GM21360 (cell line): ENCODE measurements around the gene TTC33.

Experiments
- ATAC-seq: cut with Tn5 transposase; IDR thresholded peaks from one replicate; pipeline ENCODE4 v1.9.1; 2021; ENCODE audit warnings: mild to moderate bottlenecking, moderate library complexity; ENCODE audit not compliant: unreplicated experiment

The TTC33 gene

DNA sequence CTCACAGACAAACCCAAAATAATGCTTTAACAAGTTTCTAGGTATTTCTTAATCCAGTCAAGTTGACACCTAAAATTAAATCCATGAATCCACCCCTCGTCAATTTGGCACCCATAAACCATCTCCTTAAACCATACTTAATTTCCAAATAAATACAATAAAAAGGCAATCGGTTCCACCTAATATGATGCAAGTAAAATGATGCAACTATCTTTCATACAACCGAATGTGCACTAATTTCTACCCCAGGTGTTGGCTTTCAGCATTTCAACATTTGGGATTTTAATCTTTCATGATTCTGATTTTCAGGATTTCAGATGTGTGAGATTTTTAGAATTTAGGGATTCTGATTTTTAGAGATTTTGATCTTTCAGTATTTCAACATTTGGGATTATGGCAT is 25.1 kb upstream of the TTC33 start:
- ATAC-seq: no peak

DNA sequence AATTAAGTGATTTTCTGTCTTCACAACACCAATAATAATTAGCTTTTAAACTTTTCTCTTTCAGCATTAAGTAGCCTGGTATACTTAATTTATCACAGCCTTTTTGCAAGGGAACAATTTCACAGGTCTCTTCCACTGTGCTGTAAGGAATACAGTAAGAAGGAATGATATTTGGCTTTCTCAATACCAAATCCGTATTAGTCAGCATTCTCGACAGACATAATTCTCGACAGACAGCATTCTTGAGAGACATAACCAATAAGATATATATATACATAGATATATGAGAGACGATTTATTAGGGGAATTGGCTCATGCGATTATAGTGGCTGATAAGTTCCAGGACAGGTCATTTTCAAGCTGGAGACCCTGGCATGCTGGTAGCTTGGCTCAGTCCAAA is 24.4 kb upstream of the TTC33 start:
- ATAC-seq: no peak

DNA sequence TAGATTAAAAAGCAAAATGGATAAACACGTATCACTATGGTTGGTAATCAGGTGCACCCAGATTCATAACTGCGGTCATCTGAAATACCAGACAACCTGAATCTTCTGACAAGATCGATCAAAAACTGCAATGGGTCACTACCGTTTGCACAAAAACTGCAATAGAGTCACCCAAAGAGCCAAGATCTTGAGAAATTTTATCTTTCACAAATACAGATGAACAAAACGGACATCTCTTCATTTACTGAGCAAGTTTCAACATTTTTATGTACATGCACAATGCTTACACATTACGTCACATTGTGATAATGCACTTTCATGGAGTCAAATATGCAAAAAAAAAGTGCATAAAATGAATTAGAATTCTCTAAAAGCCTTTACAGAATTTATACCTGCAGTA is 23.8 kb upstream of the TTC33 start:
- ATAC-seq: no peak

DNA sequence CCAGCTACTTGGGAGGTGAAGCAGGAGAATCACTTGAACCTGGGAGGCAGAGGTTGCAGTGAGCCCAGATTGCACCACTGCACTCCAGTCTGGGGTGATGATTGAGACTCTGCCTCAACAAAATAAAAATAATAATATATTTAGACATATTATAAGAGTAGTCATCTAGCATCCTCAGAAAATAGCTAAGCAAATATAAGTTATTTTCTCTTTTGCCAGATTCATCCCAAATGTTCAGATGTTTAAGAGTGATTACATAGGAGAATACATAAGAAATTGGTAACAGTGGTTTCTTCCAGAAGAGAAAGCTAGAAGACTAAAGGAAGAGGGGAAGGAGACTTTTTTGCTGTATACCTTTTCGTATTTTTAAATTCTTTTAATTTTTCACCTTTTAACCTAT is 22.4 kb upstream of the TTC33 start:
- ATAC-seq: no peak

DNA sequence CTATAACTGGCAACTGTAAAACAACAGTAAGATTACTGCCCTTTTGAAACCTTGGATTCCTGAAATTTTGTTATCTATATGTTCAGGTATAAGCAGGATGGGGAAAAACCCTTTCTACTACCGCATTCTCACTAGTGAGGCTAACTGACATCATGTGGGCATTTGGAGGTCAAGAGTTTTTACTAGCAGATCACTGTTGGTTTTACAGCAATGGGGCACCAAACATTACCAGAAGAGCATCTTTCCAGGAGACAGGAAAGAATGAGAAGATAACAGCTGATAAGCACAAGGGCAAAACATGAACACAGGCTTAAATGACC is 20.9 kb upstream of the TTC33 start:
- ATAC-seq: no peak

DNA sequence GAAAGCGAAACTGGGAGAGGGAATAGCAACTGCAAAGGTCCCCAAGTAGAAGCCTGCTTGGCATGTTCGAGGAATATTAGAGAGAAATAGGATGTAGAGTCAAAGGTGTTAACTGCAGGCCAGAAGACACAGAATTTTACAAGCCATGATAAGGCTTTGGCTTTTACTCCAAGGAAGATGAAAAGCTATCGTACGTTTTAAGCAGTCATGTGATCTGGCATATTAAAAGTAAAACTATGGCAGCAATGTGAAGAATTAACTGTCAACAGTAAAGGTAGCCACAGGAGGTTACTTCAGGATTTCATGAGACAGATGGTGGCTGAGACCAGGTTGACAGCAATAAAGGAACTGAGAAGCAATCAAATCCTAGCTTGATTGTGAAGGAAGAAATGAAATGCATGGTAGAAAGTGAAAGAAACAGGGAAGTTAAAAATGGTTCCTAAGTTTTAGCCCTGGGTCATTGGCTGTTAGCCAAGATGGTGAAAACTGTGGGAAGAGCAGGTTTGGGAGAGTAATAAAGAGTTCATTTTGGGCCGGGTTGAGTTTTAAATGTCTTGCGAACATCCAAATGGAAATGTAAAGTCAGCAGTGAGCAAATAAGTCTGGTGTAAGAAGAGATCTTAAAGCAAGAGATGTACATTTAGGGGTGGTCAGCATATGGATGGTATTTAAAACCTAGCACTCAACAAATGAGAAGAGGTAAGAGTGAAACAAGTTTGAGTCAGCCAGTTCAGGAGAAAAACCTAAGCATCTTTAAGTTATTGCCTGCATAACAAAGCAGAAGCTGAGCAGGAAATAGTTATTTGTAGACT is 20.3 kb upstream of the TTC33 start:
- no peak for ATAC-seq

DNA sequence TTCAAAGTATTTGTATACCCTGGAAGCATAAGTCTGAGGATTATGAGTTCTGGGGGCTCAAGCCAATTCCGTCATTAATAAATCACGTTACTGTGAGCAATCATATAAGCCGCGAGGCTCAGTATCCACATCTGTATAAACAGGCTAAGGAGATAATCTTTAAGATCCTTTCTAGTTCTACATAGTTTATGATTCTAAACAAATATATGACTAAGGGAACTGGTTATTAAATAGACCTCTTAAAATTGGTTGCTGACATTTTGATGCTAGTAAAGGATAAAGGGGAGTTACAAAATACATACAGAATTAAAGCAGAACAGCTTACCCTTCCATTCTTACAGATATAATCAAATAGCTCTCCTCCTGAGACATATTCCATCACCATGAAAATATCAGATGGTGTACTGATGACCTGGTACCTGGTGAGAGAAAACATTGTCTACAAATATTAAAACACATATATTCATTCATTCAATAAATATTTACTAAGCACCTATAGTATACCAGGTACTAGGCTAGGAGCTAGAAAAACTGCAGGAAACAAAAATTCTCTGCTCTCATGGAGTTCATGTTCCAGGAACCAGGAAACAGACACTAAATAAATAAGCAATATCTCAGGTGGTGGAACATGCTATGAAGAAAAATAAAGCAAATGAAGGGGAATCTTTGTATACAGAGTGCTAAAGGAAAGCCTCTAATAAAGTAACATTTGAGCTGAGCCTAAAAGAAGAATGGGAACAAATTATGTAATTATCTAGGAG is 19.5 kb upstream of the TTC33 start:
- no peak for ATAC-seq

DNA sequence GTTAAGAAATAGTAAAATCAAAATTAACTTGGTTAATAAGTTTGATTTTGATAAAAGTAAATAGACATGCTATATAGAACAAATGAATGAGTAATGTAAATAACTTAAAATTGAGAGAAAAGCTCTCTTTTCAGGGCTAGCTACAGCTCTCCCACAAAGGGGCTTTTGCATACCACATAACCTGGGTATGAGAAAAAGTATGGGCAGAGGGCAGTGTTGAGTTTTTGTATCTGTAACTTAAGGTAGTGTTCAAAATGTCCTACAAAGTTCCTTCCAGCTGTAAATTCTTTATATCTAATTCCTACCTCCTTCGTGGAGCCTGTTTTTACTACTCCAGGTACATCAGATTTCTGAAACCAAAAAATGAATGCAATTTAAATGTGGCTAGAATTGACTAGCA is 18.9 kb upstream of the TTC33 start:
- ATAC-seq: no peak

DNA sequence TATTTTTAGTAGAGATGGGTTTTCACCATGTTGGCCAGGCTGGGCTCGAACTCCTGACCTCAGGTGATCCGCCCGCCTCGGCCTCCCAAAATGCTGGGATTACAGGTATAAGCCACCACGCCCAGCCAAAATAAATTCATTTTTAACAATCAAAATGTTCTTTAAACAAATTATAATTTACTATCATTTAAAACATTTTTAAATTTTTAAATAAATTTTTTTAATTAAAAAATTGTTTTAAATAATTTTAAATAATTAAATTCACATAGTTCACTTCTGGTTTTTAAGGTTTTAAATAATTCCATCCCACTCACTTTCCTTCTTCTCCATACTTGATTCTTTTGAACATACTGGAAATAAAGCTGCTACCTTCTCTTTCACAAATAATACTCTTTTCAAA is 15.0 kb upstream of the TTC33 start:
- no peak for ATAC-seq

DNA sequence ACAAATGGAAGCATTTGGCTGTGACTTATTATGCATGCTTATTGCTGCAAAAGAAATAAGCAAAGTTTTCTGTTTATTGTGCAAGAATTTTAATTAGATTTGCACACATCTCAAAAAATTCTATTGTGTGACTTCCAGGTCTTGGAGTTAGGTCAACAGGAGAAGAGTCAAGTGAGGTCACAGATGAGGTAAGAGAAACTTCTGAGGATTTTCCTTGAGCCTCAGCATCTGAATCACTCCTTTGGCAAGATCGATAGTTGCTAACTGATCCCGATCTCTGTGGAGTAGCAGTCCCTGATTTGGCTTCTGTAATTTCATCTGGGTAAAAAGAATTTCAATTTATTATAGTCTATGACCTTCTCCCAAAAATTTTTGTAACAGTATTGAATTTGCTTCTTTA is 6.9 kb upstream of the TTC33 start:
- no peak for ATAC-seq

DNA sequence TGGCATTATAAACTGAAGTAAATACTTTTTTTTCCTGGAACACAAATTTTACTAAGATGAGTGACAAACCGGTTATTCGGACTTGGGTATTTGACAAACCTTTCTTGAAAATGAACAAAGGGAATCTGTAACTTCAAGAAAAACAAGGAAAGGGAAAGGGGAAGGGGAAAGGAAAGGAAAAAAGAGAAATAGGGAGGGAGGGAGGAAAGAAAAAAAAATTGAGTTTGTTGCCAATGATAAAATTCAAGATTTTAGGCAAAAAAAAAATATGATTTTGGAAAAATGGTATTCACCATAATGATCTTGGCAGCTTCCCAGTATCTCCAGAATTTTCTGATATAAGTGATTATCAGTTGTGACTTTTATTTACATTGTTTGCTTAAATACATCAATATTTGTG is 1.6 kb upstream of the TTC33 start:
- no peak for ATAC-seq

DNA sequence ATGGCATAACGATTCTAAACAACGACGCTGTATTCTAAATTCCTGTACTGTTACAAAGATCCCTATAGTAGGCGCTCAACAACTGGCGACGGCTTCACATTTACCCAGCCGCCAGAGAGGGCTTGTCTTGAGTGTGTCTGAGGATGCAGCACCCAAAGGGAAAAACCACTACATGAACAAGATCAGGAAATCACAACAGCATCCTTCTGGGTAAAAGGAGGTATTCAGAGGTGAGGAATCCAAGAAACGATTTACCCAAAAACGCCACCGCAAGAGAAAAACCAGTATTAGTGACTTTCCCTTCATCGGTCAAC is 711 bp downstream of the TTC33 start:
- peak; percentile 78 for ATAC-seq

DNA sequence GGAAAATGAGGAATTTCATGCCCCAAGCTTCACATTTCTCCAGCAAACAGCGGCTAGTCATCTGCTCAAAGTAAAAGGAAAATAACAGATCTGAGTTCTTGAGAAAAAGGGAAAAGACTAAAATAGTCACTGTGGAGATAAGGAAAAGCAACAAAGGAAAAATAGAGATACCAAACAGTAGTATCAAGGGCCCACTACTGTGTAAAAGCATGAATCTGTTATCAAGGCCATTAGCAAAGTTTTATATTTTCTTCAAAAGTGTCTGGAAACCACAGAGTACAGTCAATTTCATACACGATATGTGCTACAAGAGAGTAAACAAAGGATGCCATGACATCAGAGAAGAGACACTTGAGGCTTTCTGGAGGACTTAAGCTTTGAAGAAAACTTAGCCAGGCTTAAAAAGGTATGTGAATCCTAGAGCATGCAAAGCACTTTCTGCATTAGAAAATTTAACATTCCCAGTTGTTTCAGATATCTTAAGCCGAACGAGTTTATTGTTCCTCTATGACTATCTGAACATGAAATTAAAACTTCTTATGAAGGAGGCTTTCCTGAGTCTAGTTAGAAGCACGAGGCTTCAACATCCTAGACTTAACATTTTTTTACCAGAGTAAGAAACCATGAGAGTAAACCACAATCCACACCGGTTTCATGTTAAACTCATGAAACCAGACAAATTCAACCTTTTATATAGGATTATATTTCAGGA is 1.2 kb downstream of the TTC33 start:
- peak; percentile 21 for ATAC-seq

DNA sequence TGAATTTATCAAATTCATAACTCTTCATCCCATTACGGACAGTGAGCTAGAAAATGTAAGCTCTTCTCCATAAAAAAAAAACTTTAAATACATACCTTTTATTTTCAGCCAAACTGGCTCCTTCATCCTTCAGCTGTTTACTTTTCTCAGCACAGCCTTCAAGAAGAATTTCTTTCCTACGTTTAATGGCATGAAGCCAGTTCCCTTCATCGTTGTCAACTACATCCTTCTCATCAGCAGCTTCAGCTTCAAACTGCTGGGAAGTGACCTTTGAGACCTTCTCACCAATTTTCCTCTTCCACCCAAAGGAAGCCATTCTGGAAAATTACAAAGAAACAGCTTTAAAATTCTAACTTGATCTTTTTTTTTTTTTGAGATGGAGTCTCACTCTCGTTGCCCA is 9.1 kb downstream of the TTC33 start:
- ATAC-seq: no peak

DNA sequence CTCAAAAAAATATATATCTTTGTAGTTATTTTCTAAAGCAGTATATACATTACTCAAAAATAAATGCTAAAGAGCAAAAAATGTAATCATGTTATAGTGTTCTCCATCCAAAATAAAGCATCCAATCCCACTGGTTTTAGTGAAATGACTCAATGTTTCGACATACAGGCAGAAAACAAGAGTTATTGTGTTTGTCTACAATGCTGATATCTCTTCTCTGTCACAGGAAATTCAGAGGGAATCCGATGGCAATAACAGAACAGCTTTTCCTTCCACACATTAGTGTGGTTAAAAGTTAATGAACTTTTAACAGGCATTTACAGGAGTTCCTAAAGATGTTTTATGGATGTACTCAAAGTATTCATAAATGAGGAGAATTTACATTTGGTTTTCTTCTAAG is 12.0 kb downstream of the TTC33 start:
- no peak for ATAC-seq

DNA sequence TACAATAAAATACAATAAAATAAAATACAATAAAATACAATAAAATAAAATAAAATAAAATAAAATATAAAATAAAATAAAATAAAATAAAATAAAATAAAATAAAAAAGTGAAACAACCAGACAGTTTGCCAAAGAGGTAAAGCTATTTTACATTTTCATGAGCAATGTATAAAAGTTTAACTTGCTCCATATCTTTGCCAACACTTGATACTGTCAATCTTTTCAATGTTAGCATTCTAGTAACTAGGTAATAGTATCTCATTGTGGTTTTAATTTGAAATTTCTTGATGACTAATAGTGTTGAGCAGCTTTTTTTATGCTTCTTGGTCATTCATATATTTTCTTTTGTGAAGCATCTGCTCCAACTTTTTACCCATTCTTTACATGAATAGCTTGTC is 17.3 kb downstream of the TTC33 start:
- ATAC-seq: no peak

DNA sequence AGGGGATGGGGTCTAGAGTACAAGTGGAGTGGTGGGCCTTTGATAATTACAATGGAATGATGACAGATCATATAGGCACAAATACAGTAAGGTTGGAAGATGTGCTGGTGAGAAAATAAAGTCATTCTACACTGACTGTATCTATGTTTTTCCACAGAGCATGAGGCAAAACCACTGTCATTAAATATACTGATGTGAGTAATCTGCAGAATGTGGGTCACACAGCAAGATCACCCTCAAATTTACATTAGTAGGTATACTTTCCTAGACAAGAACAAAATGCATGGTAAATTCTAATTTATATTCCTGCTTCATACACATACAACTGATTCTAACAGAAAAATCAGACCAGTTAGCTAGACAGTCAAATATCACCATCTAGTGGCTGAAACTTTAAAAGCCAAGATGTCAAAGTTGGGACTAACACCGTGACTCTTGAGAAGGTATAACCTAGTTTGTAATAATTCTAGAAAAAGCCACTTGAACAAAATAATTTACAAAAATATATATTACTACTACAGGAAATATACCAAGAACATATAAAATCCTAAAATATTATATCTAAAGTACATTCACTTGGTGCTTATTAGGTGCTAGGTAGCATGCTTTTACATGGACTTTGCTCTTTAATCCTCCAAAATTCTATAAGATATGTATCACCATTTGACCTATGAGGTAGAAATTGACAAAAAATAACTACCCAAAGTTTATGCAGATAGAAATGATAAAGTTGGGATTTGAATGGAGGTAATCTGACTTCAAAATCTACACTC is 19.5 kb downstream of the TTC33 start:
- ATAC-seq: no peak

DNA sequence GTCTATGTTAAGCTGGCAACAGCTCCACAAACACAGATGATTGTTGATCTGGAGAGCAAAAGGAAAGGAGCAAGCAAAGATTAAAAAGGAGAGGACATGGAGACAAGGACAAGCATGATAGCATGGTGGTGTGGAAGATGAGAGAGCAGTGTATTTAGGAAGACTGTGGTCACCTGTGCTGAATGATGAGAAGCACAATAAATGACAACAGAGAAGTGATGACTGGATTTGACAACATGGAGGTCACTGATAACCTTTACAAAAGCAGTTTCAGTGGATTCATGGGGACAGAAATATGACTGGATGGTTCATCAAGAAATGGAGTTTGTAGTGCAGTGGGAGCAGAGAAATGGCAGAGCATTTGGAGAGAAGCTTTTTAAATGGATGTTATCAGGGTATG is 20.2 kb downstream of the TTC33 start:
- no peak for ATAC-seq

DNA sequence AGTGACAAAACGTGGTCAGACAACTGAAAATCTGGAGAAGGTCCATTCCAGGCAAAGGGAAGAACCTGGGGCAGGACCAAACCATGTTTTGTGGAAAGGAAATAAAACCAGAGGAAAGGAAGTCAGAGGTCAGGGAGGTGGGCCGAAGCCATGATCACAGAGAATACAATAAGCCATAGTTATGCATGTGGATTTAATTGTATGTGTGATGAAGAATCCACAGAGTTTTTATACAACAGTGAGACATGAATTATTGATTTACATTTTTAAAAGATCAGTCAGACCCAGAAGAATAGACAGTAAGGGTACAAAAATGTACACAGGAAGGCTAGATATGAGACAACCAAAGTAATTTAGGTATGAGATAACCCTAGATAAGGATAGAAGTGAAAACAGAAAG is 20.8 kb downstream of the TTC33 start:
- no peak for ATAC-seq

DNA sequence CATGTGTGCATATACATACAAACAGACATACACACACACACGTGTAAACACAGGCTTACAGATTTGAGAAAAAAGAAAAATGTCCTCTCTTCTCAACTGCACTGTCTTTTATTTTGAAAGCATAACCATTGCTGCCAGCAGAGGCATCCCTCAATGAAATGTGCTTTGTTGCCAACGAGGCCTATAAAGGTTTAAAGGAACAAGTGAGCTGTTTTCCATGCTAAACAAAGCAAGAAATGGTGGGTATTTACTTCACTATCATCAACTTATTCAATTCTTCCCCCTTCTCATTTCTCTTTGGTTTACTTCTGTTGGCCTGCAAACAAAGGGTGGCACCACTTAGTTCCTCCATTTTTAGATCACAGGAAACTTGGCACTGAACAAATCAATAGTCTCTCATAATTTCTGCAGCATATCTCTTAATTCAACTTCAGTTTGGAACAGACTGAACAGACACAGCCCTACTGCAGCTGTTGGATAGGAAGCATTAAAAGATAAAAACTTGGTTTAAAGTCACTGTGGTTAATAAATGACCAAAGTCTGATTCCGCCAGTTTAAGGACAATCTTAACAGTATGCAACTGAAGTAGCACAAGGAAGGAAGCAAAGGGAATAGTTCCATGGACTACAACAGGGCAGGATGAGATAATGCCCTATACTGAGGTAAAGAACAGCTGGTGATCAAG is 21.7 kb downstream of the TTC33 start:
- no peak for ATAC-seq

DNA sequence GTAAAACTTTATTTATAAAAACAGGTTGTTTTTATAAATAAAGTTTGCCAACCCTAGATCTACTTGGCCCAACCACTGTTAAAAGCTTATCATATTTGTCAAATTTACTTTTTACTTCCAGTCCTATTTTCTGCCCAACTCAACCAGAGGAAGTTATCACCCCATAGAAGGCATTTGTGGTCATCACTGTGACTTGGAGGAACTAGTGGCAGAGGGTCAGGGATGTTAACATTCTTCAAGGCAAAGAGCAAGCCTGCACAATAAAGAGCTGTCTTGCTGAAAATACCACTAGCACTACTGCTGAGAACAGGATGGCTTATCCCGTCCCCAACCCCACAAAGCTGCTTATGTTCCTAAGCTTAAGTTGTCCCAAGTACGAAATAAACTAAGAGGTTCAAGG is 22.3 kb downstream of the TTC33 start:
- no peak for ATAC-seq
